BJ (cell line): ENCODE results near the gene OR2A25. TPM values are rescaled to one million over a fixed set of nuclear protein-coding genes. Genes with fewer than 3 reads are reported as not detected.

Experiments used
- CTCF ChIA-PET: fragments of 350-600 bp; formaldehyde crosslinking; extraction: SDS; loops from one replicate; lab custom pipeline; 2021; ENCODE audit warnings: antibody characterized with exemption, inconsistent platforms; lab: Yijun Ruan, JAX
- POLR2A ChIA-PET: fragments of 300-600 bp; sonication (Branson Sonifier 250); formaldehyde crosslinking; extraction: SDS; loops from one replicate; lab custom pipeline; 2021; ENCODE audit warnings: antibody characterized with exemption; lab: Charles Lee
- DNase-seq: peaks from one replicate; pipeline ENCODE4 v3.0.0-alpha.2; 2011; ENCODE audit warnings: low read depth
- H3K27me3 ChIP-seq: 2 replicates; pipeline ENCODE4 v1.6.0; 2011; ENCODE audit warnings: low read length; ENCODE audit not compliant: control insufficient read depth, insufficient read depth
- H3K36me3 ChIP-seq: 2 replicates; pipeline ENCODE4 v1.5.1; 2011; ENCODE audit warnings: low read length; ENCODE audit not compliant: control insufficient read depth, insufficient read depth
- H3K4me3 ChIP-seq: 2 replicates; pipeline ENCODE4 v1.5.1; 2011; ENCODE audit warnings: low read depth, mild to moderate bottlenecking, control low read depth, low read length
- polyA plus RNA-seq: library from polyadenylated mRNA; depleted of rRNA; stranded (reverse); fragments of >200 nt; gene quantifications from 2 replicates; pipeline ENCODE4 v1.2.3, GENCODE V29; 2011
- TF ChIP-seq, protein P1 (sequence below): IDR thresholded peaks from 2 replicates; pipeline ENCODE4 v1.5.1; 2011; ENCODE audit warnings: low read depth, mild to moderate bottlenecking, control low read depth, inconsistent platforms, low read length, moderate library complexity; ENCODE audit not compliant: insufficient read depth

OR2A25 gene
- polyA plus RNA-seq, 1 experiment = not detected

DNA sequence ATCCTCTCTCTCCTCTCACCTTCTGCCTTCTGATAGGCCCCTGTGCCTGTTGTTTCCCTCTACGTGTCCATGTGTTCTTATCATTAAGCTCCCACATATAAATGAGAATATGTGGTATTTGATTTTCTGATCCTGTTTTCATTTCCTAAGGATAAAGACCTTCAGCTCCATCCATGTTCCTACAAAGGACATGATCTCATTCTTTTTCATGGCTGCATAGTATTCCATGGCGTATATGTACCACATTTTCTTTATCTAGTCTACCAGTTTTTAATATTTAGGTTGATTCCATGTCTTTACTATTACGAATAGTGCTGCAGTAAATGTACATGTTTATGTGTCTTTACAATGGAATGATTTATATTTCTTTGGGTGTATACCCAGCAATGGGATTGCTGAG is 21.1 kb downstream of the OR2A25 start:
- ChIA-PET CTCF (no interaction called here), POLR2A (no interaction called here)
- Histone ChIP-seq H3K4me3 (no peak overlapping the region), H3K27me3 (no peaks in the 10 kb centered on the region), H3K36me3 (no peaks in the 10 kb centered on the region)
- DNase-seq = no peak
- TF ChIP-seq, protein P1, sequence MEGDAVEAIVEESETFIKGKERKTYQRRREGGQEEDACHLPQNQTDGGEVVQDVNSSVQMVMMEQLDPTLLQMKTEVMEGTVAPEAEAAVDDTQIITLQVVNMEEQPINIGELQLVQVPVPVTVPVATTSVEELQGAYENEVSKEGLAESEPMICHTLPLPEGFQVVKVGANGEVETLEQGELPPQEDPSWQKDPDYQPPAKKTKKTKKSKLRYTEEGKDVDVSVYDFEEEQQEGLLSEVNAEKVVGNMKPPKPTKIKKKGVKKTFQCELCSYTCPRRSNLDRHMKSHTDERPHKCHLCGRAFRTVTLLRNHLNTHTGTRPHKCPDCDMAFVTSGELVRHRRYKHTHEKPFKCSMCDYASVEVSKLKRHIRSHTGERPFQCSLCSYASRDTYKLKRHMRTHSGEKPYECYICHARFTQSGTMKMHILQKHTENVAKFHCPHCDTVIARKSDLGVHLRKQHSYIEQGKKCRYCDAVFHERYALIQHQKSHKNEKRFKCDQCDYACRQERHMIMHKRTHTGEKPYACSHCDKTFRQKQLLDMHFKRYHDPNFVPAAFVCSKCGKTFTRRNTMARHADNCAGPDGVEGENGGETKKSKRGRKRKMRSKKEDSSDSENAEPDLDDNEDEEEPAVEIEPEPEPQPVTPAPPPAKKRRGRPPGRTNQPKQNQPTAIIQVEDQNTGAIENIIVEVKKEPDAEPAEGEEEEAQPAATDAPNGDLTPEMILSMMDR = no peak

GRCh38 chr7:144098776-144099175 is 29.2 kb downstream of the OR2A25 start:
- no peak overlapping the region for H3K4me3 ChIP-seq
- ChIA-PET CTCF (interaction anchor here (0.9 kb wide), 1 partner anchor 29 kb away, joined by 3 read pairs; no protein-coding TSS in a partner anchor), POLR2A (no interaction called here)
- no peak for DNase-seq
- no peaks in the 10 kb centered on the region for H3K27me3 ChIP-seq
- no peaks in the 10 kb centered on the region for H3K36me3 ChIP-seq
- TF ChIP-seq, protein P1 = no peak

DNA sequence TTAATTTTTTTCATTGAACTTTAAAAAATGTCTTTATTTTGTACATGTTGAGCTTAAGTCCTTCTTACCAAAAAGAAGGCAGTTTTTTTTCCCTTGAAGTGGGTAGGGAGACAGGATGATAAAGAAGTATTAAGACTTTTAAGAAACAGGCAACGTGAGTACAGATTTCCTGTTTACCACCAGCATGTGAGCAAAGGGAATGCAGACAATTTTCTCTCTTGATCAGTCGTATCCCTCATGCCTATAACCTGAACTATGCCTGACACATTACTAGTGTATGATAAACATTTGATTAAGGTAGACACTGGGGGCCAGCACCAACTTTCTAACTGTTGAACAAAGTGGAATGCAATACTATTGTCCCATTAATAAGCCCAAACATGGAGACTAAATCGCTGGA is 31.0 kb downstream of the OR2A25 start:
- Histone ChIP-seq H3K27me3 (no peaks in the 10 kb centered on the region), H3K4me3 (no peak overlapping the region), H3K36me3 (no peaks in the 10 kb centered on the region)
- CTCF ChIA-PET = no interaction called here
- TF ChIP-seq, protein P1 = no peak
- DNase-seq = no peak
- POLR2A ChIA-PET = no interaction called here

- TF ChIP-seq, protein P1 = no peak
These were observed 32.4 kb downstream of the OR2A25 start for GRCh38 chr7:144102041-144102440.

GRCh38 chr7:144105211-144105610 is 35.6 kb downstream of the OR2A25 start:
- TF ChIP-seq, protein P1 = no peak
- no peaks in the 10 kb centered on the region for H3K36me3 ChIP-seq
- ChIA-PET POLR2A (no interaction called here), CTCF (no interaction called here)
- no peak overlapping the region for H3K4me3 ChIP-seq
- no peak for DNase-seq
- H3K27me3 ChIP-seq = no peaks in the 10 kb centered on the region

More at GRCh38 chr7:144102041-144102440, 32.4 kb downstream of the OR2A25 start:
- POLR2A ChIA-PET = no interaction called here
- H3K27me3 ChIP-seq = no peaks in the 10 kb centered on the region
- H3K36me3 ChIP-seq = no peaks in the 10 kb centered on the region
- CTCF ChIA-PET = no interaction called here
- no peak overlapping the region for H3K4me3 ChIP-seq
- DNase-seq = no peak
